ENCODE results near the gene MTAP. TPM values are rescaled to one million over a fixed set of nuclear protein-coding genes. Genes with fewer than 3 reads are reported as not detected.

The MTAP gene
- total RNA-seq, 1 experiment from 2014 or later: 34.7 TPM

GRCh38 chr9:21964925-21965385 lies 162.5 kb downstream of the MTAP start:
- H3K9me3 ChIP-seq (ENCODE audit: low read length): no peaks in the 10 kb centered on the region
- peaks cover 4% of the 10 kb centered on the region for H3K36me3 ChIP-seq (ENCODE audit: low read depth, low read length)
- peak overlapping the region; percentile 68 for H3K27ac ChIP-seq (ENCODE audit: low read length)
- H3K79me2 ChIP-seq (ENCODE audit: low read length): no peaks in the 10 kb centered on the region
- H3K27me3 ChIP-seq (ENCODE audit: low read length): no peaks in the 10 kb centered on the region
- TF ChIP-seq EZH2phosphoT487 (IDR thresholded peaks at IDR 0.05; ENCODE audit: borderline replicate concordance, low read length) (no peak), EZH2 (IDR thresholded peaks at IDR 0.05; ENCODE audit: low read length, unreplicated experiment) (no peak)
- TF ChIP-seq, protein P1, sequence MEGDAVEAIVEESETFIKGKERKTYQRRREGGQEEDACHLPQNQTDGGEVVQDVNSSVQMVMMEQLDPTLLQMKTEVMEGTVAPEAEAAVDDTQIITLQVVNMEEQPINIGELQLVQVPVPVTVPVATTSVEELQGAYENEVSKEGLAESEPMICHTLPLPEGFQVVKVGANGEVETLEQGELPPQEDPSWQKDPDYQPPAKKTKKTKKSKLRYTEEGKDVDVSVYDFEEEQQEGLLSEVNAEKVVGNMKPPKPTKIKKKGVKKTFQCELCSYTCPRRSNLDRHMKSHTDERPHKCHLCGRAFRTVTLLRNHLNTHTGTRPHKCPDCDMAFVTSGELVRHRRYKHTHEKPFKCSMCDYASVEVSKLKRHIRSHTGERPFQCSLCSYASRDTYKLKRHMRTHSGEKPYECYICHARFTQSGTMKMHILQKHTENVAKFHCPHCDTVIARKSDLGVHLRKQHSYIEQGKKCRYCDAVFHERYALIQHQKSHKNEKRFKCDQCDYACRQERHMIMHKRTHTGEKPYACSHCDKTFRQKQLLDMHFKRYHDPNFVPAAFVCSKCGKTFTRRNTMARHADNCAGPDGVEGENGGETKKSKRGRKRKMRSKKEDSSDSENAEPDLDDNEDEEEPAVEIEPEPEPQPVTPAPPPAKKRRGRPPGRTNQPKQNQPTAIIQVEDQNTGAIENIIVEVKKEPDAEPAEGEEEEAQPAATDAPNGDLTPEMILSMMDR (conservative IDR thresholded peaks at IDR 0.05; ENCODE audit: low read depth, low read length): no peak
- H2AFZ ChIP-seq (ENCODE audit: low read length): peak overlapping the region; percentile 61
- ATAC-seq (peak; percentile 57), DNase-seq (peak; percentile 13)
- TSS peak; percentile 34 for BruUV-seq (replicated peaks)
- peak overlapping the region; percentile 64 for H3K4me3 ChIP-seq (ENCODE audit: low read length)
- no peaks in the 10 kb centered on the region; the same call in 1 of the 2 replicates for H3K4me1 ChIP-seq (ENCODE audit: insufficient read depth, low read length)
- no peaks in the 10 kb centered on the region for H4K20me1 ChIP-seq (ENCODE audit: low read length)
- H3F3A ChIP-seq (ENCODE audit: low read length, unreplicated experiment): no peaks in the 10 kb centered on the region
- peak overlapping the region; percentile 87 for H3K4me2 ChIP-seq (ENCODE audit: low read length)
- intact Hi-C loops (cut with micrococcal nuclease): loop anchor here (2.0 kb wide), 1 partner anchor 152 kb away; no protein-coding TSS in a partner anchor
- CTCF ChIA-PET: no interaction called here
- POLR2A ChIA-PET (ENCODE audit: unreplicated experiment): no interaction called here
- H3K9ac ChIP-seq (ENCODE audit: low read length): peak overlapping the region; percentile 84
- no peaks in the 10 kb centered on the region for H3K9me2 ChIP-seq (replicated peaks; ENCODE audit: low read length)

GRCh38 chr9:21965401-21965951 lies 163.0 kb downstream of the MTAP start:
- no peaks in the 10 kb centered on the region for H3K79me2 ChIP-seq (ENCODE audit: low read length)
- POLR2A ChIA-PET (ENCODE audit: unreplicated experiment): interaction anchor here (0.6 kb wide), 1 partner anchor 152 kb away, joined by 3 read pairs; no protein-coding TSS in a partner anchor
- H3K9ac ChIP-seq (ENCODE audit: low read length): peak overlapping the region; percentile 84
- peak overlapping the region; percentile 68 for H3K27ac ChIP-seq (ENCODE audit: low read length)
- H3K4me1 ChIP-seq (ENCODE audit: insufficient read depth, low read length): no peaks in the 10 kb centered on the region; the same call in 1 of the 2 replicates
- peak overlapping the region; percentile 61 for H2AFZ ChIP-seq (ENCODE audit: low read length)
- H3K36me3 ChIP-seq (ENCODE audit: low read depth, low read length): peaks cover 7% of the 10 kb centered on the region
- intact Hi-C loops (cut with micrococcal nuclease): loop anchor here (2.0 kb wide), 1 partner anchor 153 kb away; no protein-coding TSS in a partner anchor
- TSS peak; percentile 89 for BruUV-seq (replicated peaks)
- CTCF ChIA-PET: no interaction called here
- no peaks in the 10 kb centered on the region for H3F3A ChIP-seq (ENCODE audit: low read length, unreplicated experiment)
- TF ChIP-seq EZH2phosphoT487 (IDR thresholded peaks at IDR 0.05; ENCODE audit: borderline replicate concordance, low read length) (no peak), EZH2 (IDR thresholded peaks at IDR 0.05; ENCODE audit: low read length, unreplicated experiment) (no peak)
- TF ChIP-seq, protein P1 (conservative IDR thresholded peaks at IDR 0.05; ENCODE audit: low read depth, low read length): peak; percentile 50
- peak overlapping the region; percentile 64 for H3K4me3 ChIP-seq (ENCODE audit: low read length)
- no peaks in the 10 kb centered on the region for H3K27me3 ChIP-seq (ENCODE audit: low read length)
- DNase-seq (peak; percentile 60), ATAC-seq (peak; percentile 83)
- H3K9me2 ChIP-seq (replicated peaks; ENCODE audit: low read length): no peaks in the 10 kb centered on the region
- H3K9me3 ChIP-seq (ENCODE audit: low read length): no peaks in the 10 kb centered on the region
- peak overlapping the region; percentile 87 for H3K4me2 ChIP-seq (ENCODE audit: low read length)
- no peaks in the 10 kb centered on the region for H4K20me1 ChIP-seq (ENCODE audit: low read length)

Data from PC-3 (cell line).